OCI-LY7 (cell line): ENCODE measurements around the gene GRIA1.

Experiments used
- EZH2phosphoT487 ChIP-seq: fragments of 200-600 bp; sonication (generic); IDR thresholded peaks from 2 replicates; pipeline ENCODE4 v1.6.1; 2018; ENCODE audit warnings: low read depth, borderline replicate concordance, mild to moderate bottlenecking, mixed run types, antibody characterized with exemption, low read length, moderate library complexity, mixed read lengths
- TF ChIP-seq, protein P1 (sequence below): fragments of 200-600 bp; sonication (generic); conservative IDR thresholded peaks from 2 replicates; pipeline ENCODE4 v1.5.1; 2014; ENCODE audit warnings: mild to moderate bottlenecking, antibody characterized with exemption, low read length, moderate library complexity, mixed read lengths

DNA sequence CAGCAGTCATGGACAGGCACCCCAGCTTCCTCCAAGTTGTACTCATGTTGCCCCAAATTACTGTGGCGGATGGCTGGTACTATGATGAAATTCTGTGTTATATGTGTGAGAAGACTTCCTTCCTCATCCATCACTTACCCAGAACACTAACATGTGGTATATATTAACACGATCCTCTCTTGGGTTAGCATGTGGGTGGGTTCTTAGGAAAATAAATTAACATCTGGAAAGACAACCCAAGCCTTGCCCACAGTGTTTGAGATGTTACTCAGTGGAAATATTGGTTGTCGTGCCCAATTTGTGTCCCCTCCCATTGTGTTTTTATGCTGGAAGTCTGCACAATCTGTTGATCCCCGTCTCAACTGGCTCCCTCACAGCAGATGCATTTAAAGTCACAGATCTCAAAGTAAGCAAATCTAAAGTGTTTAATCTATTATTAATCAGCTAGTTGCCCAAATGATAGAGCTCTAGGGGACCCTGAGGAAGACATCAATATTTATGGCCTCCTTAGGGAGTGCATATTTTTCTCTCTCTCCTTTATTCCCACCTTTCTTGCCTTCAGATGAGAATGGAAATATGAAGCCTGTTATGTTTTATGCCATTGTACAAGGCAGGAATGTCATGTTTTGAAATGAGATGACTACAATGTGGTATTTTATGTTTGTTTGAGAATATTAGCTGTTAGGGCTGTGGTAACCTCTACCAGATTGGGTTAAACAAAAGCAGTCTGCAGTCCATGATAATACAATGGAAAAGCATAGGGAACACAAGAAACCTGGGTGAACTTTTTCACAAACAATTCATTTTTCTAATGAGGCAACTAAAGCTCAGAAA is 93.9 kb downstream of the GRIA1 start:
- TF ChIP-seq, protein P1, sequence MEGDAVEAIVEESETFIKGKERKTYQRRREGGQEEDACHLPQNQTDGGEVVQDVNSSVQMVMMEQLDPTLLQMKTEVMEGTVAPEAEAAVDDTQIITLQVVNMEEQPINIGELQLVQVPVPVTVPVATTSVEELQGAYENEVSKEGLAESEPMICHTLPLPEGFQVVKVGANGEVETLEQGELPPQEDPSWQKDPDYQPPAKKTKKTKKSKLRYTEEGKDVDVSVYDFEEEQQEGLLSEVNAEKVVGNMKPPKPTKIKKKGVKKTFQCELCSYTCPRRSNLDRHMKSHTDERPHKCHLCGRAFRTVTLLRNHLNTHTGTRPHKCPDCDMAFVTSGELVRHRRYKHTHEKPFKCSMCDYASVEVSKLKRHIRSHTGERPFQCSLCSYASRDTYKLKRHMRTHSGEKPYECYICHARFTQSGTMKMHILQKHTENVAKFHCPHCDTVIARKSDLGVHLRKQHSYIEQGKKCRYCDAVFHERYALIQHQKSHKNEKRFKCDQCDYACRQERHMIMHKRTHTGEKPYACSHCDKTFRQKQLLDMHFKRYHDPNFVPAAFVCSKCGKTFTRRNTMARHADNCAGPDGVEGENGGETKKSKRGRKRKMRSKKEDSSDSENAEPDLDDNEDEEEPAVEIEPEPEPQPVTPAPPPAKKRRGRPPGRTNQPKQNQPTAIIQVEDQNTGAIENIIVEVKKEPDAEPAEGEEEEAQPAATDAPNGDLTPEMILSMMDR, result no peak
- no peak for TF ChIP-seq EZH2phosphoT487
